GM18499 (cell line): ENCODE data around the gene DRC7.
"Not testable (repeated sequence)": the region's sequence is repeated elsewhere in the genome, so short reads cannot be mapped to it uniquely, and the experiment has no call there.

Experiments
- ATAC-seq: cut with Tn5 transposase; IDR thresholded peaks from one replicate; pipeline ENCODE4 v1.9.1; 2021; ENCODE audit warnings: moderate number of reproducible peaks; ENCODE audit not compliant: insufficient read depth, unreplicated experiment

Gene DRC7

DNA sequence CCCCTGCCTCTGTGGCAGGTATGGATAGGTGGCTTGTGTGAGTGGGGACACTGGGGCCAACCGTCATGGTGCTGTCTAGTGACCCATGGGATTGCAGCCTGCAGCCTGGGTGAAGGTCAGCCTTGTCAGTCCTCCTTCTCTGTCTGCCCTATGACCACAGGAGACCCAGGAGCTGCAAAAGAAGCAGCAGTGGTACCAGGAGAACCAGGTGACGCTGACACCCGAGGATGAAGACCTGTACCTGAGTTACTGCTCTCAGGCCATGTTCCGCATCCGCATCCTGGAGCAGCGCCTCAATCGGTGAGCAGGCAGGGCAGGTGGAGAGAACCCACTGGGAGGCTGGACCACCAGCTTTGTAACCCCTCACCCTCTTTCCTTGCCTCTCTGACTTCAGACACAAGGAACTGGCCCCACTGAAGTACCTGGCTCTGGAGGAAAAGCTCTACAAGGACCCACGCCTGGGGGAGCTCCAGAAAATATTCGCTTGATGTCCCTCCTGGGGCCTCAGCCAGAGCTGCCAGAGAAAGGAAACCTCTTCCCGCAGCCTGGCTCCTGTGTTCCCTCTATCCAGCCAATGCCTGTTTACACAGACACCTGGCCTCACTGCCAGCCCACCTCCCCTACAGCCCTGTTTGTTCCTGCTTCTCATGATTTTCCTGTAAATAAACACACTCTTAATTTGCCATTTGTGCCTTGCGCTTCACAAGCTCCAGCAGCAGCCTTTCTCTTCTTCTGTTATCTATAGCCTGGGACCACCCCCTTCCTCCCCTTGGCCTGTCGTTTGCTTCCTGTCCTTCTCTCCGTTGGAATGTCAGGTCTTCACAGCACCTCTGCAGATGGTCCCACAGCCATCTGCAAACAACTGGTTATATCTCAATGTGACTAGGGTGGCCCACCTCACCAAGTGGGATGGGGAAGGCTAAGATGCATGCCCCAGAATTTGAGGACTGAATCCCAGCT, 36.4 kb downstream of the DRC7 start:
- no peak for ATAC-seq

DNA sequence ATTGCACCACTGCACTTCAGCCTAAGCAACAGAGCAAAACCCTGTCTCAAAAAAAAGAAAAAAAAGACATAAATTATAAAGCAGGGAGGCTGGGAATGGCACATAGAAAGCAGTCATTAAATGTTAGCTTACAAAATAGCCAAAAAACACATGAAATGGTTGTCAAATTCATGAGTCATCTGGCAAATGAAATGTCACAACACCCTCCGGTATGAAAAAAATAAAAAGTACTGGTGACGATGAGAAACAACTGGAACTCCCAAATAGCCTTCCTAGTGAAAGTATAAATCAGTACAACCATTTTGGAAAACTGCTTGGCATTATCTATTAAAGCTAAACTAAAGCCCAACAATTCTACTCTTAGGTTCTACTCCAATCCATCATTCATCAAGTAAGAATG, 37.4 kb downstream of the DRC7 start:
- ATAC-seq: no peak

DNA sequence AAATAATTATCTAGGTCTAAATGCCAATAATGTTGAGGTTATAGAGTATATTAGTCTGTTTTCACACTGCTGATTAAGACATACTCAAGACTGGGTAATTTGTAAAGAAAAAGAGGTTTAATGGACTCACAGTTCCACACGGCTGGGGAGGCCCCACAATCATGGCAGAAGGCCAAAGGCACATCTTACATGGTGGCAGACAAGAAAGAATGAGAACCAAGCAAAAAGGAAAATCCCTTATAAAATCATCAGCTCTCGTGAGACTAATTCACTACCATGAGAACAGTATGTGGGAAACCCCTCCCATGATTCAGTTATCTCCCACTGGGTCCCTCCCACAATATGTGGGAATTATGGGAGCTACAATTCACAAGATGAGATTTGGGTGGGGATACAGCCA, 38.1 kb downstream of the DRC7 start:
- ATAC-seq: no peak

DNA sequence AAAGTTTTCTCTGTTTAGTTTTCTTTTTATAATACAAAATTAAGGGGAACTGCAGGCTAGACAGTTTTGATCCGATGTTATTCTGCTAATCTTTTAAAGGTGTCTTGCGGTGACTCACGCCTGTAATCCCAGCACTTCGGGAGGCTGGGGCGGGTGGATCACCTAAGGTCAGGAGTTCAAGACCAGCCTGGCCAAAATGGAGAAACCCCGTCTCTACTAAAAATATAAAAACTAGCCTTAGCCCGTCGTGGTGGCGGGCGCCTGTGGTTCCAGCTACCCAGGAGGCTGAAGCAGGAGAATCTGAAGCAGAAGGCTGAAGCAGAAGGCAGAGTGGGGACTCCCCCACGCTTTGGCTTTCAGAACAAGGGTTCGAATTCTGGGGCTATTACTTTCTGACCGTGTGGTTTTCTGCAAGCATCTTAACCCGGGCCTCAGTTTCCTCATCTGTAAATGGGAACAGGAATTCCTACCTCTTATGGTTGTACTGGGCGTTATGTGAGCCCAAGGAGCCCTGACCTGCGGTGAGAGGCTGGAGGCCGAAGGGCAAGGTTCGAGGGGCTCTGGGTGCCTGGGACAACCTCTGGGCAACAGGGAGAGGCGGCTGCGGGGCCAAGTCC, 39.8 kb downstream of the DRC7 start:
- ATAC-seq: no peak

DNA sequence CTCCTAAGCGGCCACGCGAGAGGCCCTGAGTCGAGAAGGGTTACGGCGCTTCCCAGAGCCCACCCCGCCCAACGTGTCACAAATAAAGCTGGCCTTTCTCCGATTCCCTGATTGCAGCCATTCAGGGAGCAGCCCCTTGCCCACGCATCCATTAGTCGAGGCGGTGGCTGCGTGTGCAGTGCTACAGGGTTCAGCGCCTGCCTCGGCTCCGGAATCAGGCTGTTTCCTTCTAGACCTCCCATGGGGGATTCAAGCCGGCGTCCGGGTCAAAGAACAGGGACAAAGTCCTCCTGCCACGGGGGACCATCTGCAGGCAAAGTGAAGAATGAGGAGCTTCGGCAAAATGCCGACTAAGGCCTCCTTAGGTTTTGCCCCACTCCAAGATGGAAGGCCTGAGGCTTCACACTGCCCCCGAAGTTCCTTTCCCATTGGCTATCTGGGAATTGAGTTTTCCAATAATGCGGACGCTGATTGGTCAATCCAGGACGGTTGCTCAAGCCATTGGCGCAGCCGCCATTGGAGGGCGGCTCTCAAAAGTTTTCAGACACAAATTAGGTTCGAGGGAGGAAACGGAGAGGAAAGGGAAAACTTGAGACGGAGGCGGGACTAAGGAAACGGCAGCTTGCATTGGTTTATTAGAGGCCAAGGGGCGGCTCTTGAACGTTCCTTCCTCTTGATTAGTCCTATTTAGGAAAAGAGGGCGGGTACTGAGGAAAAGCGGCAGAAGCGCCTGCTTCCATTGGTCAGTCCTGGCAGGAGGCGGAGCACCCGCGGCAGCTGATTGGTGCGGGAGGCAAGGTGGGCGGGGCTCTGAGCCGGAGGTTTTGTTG, 40.5 kb downstream of the DRC7 start:
- peak; percentile 87 for ATAC-seq

DNA sequence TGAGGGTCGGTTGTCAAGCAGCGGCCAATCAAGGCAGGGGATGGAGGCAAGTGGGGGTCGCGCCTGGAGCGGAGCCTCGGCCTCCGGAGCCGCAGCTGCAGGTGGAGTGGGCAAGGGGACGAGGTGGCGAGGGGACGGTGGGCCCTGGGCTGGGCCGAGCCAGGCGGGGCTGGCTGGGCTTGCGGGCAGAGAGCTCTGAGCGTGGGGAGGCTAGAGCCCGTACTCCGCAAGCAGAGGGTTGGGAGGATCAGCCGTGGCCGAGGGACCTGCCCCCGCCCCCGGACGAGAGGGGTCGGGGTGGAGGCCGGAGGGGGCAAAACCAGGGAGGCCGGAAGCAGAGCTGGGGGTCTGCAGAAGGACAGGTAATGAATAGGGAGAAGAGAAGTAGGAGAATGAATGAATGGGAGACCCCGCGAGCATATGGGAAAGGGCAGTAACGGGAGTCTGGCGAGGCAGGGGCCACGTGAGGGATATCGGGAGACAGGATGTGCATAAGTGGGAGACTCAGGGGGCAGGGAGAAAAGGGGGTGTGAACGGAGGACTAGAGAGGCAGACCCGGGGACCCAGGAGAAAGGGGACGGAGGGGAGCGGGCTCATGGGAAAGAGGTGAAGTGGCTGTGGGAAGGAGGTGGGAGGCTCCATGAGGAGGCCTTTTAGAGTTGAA, 41.3 kb downstream of the DRC7 start, which contains the start of gene KATNB1:
KATNB1 (plus strand) TSS at position 16 of the 664 bp plus-strand sequence. CDS start 1,474 bp downstream, outside the sequence.
- no peak for ATAC-seq

DNA sequence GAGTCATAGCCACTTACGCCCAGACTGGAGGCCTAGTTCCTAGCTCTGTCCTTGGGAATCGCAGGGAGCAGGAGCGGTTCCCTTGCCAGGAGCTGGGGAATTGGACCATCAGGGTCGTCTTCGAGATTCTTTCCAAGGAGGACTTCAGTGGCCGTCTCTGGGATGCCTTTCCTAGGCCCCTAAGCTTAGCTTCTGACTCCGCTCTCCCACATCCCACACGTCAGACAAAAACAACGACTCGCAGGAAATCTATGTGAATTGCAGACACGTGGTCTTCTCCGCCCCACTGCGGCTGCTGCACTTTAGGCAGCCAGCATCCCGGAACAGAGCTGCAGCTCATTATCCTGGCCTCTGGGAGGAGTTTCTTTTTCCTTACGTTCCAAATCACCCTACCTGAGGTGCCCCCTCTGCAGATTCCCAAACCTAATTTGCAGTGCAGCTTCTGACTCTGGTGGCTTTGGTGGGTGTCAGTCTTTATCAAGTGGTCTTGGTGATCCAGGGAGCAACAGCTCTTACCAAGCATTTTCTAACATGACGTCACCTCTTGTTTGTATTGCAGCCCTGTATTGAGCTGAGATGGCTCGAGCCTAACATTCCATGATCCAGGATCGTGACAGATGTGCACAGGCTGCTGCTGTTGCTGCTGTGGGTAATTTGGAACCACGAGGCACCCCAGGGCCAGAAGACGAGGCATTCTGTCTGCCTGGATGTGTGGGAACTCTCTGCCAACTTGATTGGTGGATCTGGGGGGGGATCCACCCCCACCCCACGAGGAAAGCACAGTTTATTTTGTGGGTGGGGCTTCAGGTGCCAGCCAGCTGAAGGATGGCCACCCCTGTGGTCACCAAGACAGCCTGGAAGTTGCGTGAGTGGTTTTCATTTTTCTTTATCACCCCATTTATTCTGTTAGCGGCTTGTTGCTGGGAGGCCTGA, 42.1 kb downstream of the DRC7 start:
- no peak for ATAC-seq

DNA sequence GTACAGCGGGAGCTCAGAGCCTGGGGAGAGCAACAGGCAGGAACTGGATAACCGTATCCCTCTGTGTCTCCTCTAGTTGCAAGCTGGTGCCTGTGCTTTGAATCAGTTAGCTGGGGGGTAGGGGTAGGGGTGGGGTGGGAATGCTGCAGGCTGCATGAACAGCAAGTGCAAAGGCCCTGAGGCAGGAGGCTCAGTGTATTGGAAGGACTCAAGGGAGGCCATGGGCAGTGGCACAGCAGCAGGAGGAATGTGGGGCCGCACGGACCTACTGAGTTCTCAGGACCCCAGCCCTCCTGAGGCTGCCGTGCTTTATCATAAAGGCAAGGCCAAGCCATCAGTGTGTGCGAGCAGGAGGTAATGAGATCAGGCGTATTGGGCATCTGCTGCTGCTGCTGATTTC, 44.2 kb downstream of the DRC7 start:
- no peak for ATAC-seq

DNA sequence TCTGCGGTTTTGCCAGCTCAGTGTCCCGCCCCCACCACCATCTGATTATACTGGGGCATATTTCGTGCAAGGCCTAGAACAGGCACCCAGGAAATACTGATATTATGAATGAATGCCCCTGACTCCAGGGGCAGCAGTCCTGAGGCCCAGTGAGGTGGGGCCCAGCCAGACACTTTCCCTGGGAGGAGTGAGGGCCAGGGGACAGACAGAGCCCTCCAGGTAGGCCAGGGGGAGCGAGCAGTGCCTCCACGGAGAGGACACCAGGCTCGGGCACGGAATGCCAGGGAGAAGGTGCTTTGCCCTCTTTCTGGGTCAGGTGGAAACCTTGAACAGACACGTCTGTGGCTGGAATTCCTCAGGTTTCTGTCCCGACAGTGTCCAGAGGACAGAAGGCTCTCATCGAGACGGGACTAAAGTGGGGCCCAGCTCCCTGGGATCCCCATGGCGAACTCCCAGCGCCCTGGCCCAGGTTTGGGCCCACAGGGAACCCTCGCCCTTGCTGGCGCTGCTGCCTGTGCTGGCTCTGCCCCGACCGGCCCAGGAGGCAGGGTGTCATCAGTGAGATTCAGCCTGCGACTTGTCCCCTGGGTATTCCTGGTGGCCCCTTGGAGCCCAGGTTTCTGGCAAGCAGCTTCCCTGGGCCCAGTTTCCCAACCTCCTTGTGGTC, 45.3 kb downstream of the DRC7 start:
- ATAC-seq: no peak

DNA sequence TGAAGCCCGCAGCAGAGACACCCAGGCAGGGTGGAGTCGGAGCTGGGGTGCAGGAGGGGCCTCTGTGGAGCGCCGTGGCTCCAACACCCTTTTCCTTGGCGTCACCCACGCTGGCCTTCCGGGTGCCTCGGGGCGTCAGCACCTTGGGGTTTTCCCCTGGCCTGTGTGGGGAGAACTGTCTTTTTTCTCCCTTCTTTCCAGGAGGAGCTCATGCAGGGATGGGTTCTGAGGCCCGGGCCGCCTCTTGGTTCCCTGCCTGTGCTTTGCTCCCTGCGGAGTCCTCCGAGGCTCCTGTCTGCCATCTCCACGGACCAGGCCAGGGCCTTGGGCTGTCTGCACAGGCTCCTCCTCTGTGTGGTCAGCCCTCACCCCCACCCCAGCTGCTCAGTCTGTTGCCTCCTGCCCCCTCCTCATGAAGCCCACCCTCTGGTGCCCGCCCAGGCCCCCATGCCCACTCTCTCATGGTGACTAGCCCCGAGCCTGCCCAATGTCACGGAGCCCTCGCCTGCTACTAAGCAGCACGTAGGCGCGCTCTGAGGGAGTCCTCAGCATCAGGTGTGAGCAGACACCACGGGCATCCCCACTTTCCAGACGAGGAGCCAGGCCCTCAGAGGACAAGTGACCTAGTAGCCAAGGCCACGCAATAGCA, 45.9 kb downstream of the DRC7 start:
- no peak for ATAC-seq

DNA sequence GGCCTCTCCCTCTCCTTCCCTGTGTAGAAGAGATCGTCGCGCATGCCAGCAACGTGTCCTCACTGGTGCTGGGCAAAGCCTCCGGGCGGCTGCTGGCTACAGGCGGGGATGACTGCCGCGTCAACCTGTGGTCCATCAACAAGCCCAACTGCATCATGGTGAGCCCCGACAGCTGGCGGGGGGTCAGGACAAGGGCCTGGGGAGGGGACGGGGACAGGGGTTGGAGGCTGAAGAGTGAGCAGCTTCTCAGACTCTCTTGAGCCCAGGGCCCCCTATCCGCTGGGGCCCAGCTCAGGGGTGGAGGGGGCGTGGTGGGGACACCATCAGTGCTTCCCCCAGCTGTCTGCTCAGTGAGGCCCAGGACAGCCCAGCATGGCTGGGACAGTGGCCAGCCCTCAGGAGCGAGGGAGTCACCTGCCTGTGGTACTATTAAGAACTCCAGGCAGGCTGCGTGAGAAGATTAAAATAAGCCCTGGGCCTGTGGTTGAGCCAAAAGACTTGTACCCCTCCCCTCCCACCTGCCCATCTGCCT, 47.1 kb downstream of the DRC7 start:
- no peak for ATAC-seq

DNA sequence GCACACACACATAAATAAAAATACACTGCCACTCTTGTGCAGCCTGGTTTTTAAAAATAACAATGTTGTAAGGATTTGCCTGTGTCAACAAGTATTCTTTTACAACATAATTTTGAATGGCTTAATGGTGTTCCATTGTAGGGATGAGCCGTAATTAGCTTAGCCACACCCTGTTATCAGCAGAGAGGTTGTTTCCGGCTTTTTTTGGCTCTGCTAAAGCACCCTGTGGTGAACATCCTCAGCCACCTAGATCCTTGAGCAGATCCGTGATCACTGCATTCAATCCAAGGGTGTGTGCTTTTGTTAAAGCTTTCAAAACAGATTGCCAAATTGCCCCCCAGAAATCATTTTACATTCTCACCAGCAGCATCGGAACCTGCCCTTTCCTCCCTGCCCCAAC, 47.9 kb downstream of the DRC7 start:
- no peak for ATAC-seq

DNA sequence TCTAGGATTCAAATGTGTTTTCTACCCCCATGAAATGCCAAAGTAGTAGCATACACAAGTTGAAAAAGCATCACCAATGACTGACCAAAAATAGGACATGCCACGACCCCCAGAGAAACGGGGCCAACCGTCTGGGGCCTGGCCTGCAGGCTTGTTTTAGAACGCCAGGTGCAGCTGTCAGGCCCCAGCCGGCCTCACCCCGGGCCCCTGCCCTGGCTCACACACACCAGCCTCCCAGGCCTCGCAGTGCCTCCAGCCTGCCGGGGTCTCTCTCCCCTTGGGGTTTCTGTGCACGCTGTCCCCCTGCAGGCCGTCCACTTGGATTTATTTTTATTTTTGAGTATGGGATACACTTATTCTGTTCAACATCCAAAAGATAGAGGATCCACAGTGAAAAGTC, 48.9 kb downstream of the DRC7 start:
- ATAC-seq: no peak

DNA sequence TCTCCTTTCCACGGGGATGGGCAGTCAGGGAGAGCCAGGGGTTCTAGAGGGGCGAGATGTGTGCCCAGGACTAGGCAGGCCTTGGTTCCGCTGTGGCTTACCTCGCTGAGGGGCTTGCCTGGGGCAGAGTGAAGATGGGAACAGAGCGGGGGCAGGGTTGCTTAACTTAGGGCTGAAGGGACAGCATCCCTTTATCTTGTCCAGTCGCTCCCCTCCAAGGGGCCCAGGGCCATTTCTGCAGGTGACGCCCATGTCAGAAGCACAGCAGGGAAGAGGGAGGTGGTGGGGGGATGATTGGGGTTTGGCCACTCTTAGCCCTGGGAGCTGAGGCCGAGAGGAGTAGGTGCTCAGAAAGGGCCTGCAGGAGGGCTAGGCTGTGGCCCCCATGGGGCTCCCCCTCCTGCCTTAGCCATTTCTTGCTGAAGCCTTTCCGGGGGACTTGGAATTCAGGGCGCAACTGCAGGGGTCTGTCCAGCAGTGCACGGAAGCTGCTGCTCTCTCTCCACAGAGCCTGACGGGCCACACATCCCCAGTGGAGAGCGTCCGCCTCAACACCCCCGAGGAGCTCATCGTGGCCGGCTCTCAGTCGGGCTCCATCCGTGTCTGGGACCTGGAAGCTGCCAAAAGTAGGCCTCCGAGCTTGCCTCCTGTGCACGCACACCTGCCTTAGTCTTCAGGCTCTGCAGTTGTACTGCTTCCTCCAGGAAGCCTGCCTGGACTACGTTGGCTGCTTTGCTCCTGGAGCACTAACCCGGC, 49.5 kb downstream of the DRC7 start:
- ATAC-seq: no peak

DNA sequence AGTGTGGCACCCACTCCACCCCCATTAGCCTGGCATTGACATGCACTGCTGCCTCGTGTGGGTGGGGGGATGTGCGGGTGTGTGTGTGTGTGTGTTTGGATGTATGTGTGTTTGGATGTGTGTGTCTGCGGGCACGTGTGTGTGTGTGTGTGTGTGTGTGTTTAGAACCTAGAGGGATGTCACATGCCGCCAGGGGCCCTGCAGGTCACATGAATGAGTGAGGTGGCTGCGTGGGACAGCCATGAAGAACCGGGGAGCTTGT, 50.0 kb downstream of the DRC7 start:
- no peak for ATAC-seq

DNA sequence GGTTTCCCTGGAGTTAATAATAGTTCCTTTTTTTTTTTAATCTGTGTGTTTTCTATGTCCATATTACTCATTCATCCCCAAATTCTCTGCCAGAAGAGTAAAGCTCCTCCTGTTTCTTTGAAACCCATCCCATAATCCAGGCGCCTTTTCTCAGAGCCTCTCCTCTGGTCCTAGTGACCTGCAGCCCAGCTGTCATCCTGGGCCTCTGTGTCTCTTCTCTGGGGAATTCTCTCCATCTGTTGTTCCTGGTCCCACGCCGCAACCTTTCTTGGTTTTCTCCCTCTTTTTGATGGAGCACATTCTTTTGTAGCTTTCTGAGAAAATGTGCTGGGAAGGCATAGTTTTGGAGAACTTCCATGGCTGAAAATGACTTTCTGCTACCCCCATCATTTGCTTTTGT, 51.2 kb downstream of the DRC7 start:
- no peak for ATAC-seq

DNA sequence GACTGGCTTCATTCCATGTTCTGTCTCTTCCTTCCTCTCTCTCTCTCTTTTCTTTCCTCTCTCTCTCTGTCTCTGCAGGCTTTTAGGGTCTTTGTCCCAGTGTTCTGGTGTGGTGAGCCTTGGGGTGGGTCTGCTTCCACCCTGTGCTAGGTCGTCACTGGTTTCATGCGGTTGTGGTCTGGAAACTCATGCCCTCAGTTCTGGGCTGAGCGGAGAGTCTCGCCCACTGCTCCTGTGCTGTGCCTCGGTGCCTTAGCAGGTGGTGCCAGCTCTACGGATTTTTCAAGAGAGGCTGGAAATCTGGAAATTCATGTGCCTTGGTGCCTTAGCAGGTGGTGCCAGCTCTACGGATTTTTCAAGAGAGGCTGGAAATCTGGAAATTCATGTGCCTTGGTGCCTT, 51.7 kb downstream of the DRC7 start:
- not testable (repeated sequence) for ATAC-seq

DNA sequence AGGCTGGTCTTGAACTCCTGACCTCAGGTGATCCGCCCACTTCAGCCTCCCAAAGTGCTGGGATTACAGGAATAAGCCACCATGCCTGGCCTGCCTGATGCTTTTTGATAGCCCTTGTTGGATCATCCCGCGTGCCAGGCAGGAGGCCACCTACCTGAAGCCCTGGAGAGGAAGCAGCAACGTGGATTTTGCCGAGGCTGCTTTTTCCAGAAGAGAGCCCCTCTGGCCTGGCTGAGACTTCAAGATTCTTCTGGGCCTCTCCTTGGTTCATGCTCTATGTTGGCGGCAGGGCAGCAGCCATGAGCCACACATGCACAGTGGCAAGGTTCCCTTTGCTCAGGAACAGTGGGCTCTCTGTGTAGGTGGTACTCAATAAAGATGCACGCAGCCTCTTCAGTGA, 52.5 kb downstream of the DRC7 start:
- ATAC-seq: no peak
